Stimulated activated naive CD8-positive, alpha-beta T cell treated with anti-CD3 and anti-CD28 coated beads, Interleukin-15, Interleukin-2, amounts not matched to agents 100 U/mL and 50 U/mL, for 24 hours (primary cell): Measurements from ENCODE around the gene IL19.
A peak's percentile ranks its signal among the peaks of the same experiment; 100 is the strongest.
"Not testable (repeated sequence)": the region's sequence is repeated elsewhere in the genome, so short reads cannot be mapped to it uniquely, and the experiment has no call there.

Source experiments
- ATAC-seq: fragments of 150-1000 bp; cut with Tn5 transposase; one replicate; pipeline ENCODE4 v1.10.0; 2021
- DNase-seq: peaks from one replicate; pipeline ENCODE4 v3.0.0; 2021

The IL19 gene

GRCh38 chr1:206776229-206776628 lies 5.7 kb downstream of the IL19 start:
- DNase-seq (no peak), ATAC-seq (no peak)

- DNase-seq = no peak
- ATAC-seq = no peak
Measured at GRCh38 chr1:206778031-206778430, 7.5 kb downstream of the IL19 start.

- ATAC-seq = not testable (repeated sequence)
Measured at GRCh38 chr1:206778911-206779310, 8.3 kb downstream of the IL19 start.

GRCh38 chr1:206779638-206780037 lies 9.1 kb downstream of the IL19 start:
- no peak for DNase-seq
- ATAC-seq = no peak

More at GRCh38 chr1:206778911-206779310, 8.3 kb downstream of the IL19 start:
- DNase-seq = not testable (repeated sequence)

GRCh38 chr1:206782448-206782847 lies 11.9 kb downstream of the IL19 start:
- DNase-seq (peak; percentile 54), ATAC-seq (peak; percentile 72)

- no peak for ATAC-seq
- no peak for DNase-seq
Measured at GRCh38 chr1:206783506-206783905, 12.9 kb downstream of the IL19 start.

- peak; percentile 62 for ATAC-seq
Measured at GRCh38 chr1:206784471-206784903, 13.9 kb downstream of the IL19 start.

GRCh38 chr1:206785182-206785765 lies 14.7 kb downstream of the IL19 start:
- DNase-seq (no peak), ATAC-seq (no peak)

More at GRCh38 chr1:206784471-206784903, 13.9 kb downstream of the IL19 start:
- peak; percentile 89 for DNase-seq

- DNase-seq (no peak), ATAC-seq (peak; percentile 30)
Measured at GRCh38 chr1:206786212-206786886, 15.8 kb downstream of the IL19 start.

- ATAC-seq (no peak), DNase-seq (no peak)
Measured at GRCh38 chr1:206787891-206788290, 17.3 kb downstream of the IL19 start.

GRCh38 chr1:206788487-206789050 lies 18.0 kb downstream of the IL19 start:
- no peak for ATAC-seq
- DNase-seq = no peak

GRCh38 chr1:206790502-206791250 lies 20.1 kb downstream of the IL19 start:
- DNase-seq = no peak
- ATAC-seq = peak; percentile 6

GRCh38 chr1:206792939-206793607 lies 22.5 kb downstream of the IL19 start:
- ATAC-seq (peak; percentile 67), DNase-seq (peak; percentile 66)

- ATAC-seq = no peak
- DNase-seq = no peak
Measured at GRCh38 chr1:206793620-206794019, 23.0 kb downstream of the IL19 start.

GRCh38 chr1:206794294-206794908 lies 23.8 kb downstream of the IL19 start:
- peak; percentile 58 for ATAC-seq
- peak; percentile 58 for DNase-seq

- no peak for DNase-seq
- ATAC-seq = no peak
Measured at GRCh38 chr1:206796116-206796515, 25.5 kb downstream of the IL19 start.

GRCh38 chr1:206796981-206797402 lies 26.4 kb downstream of the IL19 start:
- DNase-seq (no peak), ATAC-seq (no peak)

GRCh38 chr1:206797534-206798383 lies 27.2 kb downstream of the IL19 start:
- ATAC-seq (no peak), DNase-seq (no peak)

- no peak for DNase-seq
- ATAC-seq = peak; percentile 7
Measured at GRCh38 chr1:206798384-206798996, 27.9 kb downstream of the IL19 start.

- DNase-seq (no peak), ATAC-seq (no peak)
Measured at GRCh38 chr1:206799311-206799710, 28.7 kb downstream of the IL19 start.
